OCI-LY1 (cell line): ENCODE data around the gene SHROOM2.

ENCODE experiments used
- H2AFZ ChIP-seq: fragments of 200-600 bp; sonication (generic), shearing (Covaris generic); 2 replicates; pipeline ENCODE4 v1.6.0; 2014; ENCODE audit warnings: antibody characterized with exemption, mild to moderate bottlenecking, low read length
- H3F3A ChIP-seq: fragments of 200-600 bp; sonication (generic), shearing (Covaris generic); 2 replicates; pipeline ENCODE4 v1.6.0; 2014; ENCODE audit warnings: mild to moderate bottlenecking, antibody characterized with exemption, low read length, moderate library complexity; ENCODE audit not compliant: insufficient read depth
- H3K27ac ChIP-seq: fragments of 200-600 bp; sonication (generic); 2 replicates; pipeline ENCODE4 v1.5.1; 2014; ENCODE audit warnings: low read length, mixed run types, mild to moderate bottlenecking, low read depth; ENCODE audit not compliant: poor library complexity, severe bottlenecking
- H3K27me3 ChIP-seq: fragments of 200-600 bp; sonication (generic); 2 replicates; pipeline ENCODE4 v1.6.0; 2014; ENCODE audit warnings: antibody characterized with exemption, mild to moderate bottlenecking, low read length, moderate library complexity; ENCODE audit not compliant: insufficient read depth
- H3K36me3 ChIP-seq: fragments of 200-600 bp; sonication (generic); 2 replicates; pipeline ENCODE4 v1.6.1; 2014; ENCODE audit warnings: mild to moderate bottlenecking, antibody characterized with exemption, low read length, moderate library complexity, mixed read lengths; ENCODE audit not compliant: insufficient read depth
- H3K4me1 ChIP-seq: fragments of 200-600 bp; sonication (generic); 2 replicates; pipeline ENCODE4 v1.5.1; 2014; ENCODE audit warnings: mild to moderate bottlenecking, low read length, moderate library complexity; ENCODE audit not compliant: insufficient read depth, severe bottlenecking
- H3K4me2 ChIP-seq: fragments of 200-600 bp; sonication (generic), shearing (Covaris generic); 2 replicates; pipeline ENCODE4 v1.6.1; 2014; ENCODE audit warnings: low read length
- H3K4me3 ChIP-seq: fragments of 200-600 bp; sonication (generic); 2 replicates; pipeline ENCODE4 v1.5.1; 2014; ENCODE audit warnings: low read length, low read depth, mild to moderate bottlenecking, mixed read lengths; ENCODE audit not compliant: poor library complexity, severe bottlenecking
- H3K79me2 ChIP-seq: fragments of 200-600 bp; shearing (Covaris generic); 2 replicates; pipeline ENCODE4 v1.6.1; 2016; ENCODE audit warnings: mixed run types, low read length, mixed read lengths; ENCODE audit not compliant: insufficient read depth
- H3K9ac ChIP-seq: fragments of 200-600 bp; sonication (generic), shearing (Covaris generic); 2 replicates; pipeline ENCODE4 v1.6.1; 2014; ENCODE audit warnings: mild to moderate bottlenecking, low read length, mixed read lengths
- H3K9me2 ChIP-seq: fragments of 200-600 bp; sonication (generic), shearing (Covaris generic); 2 replicates; pipeline ENCODE4 v1.6.1; 2014; ENCODE audit warnings: low read depth, mild to moderate bottlenecking, low read length, mixed read lengths
- H3K9me3 ChIP-seq: fragments of 200-600 bp; shearing (Covaris generic); 2 replicates; pipeline ENCODE4 v1.6.1; 2014; ENCODE audit warnings: low read length, mixed read lengths
- H4K20me1 ChIP-seq: fragments of 200-600 bp; sonication (generic), shearing (Covaris generic); 2 replicates; pipeline ENCODE4 v1.6.0; 2016; ENCODE audit warnings: mild to moderate bottlenecking, low read length; ENCODE audit not compliant: insufficient read depth
- CTCF ChIP-seq: fragments of 200-600 bp; sonication (generic), shearing (Covaris generic); IDR thresholded peaks from 2 replicates; pipeline ENCODE4 v1.5.1; 2017; ENCODE audit warnings: mild to moderate bottlenecking, antibody characterized with exemption, low read length, moderate library complexity, mixed read lengths
- EZH2 ChIP-seq: fragments of 200-600 bp; sonication (generic), shearing (Covaris generic); IDR thresholded peaks from 2 replicates; pipeline ENCODE4 v1.8.0; 2017; ENCODE audit warnings: borderline replicate concordance, mixed run types, mild to moderate bottlenecking, antibody characterized with exemption, low read length, moderate library complexity, mixed read lengths

Gene SHROOM2

GRCh38 chrX:9907645-9908387 lies 121.6 kb downstream of the SHROOM2 start:
- Histone ChIP-seq H3K4me1 (no peaks in the 10 kb centered on the region), H4K20me1 (no peaks in the 10 kb centered on the region), H3K9ac (no peak overlapping the region), H3K9me3 (no peaks in the 10 kb centered on the region), H3K9me2 (no peaks in the 10 kb centered on the region), H3K79me2 (no peaks in the 10 kb centered on the region), H3K36me3 (no peaks in the 10 kb centered on the region), H3F3A (no peaks in the 10 kb centered on the region), H3K27ac (no peak overlapping the region), H3K4me3 (no peak overlapping the region), H3K4me2 (no peak overlapping the region), H3K27me3 (no peaks in the 10 kb centered on the region), H2AFZ (no peak overlapping the region)
- TF ChIP-seq EZH2 = no peak
- TF ChIP-seq CTCF = no peak

- no peak overlapping the region for H3K4me2 ChIP-seq
- no peaks in the 10 kb centered on the region for H3K9me2 ChIP-seq
- H3K9ac ChIP-seq = no peak overlapping the region
- H3K4me1 ChIP-seq = no peaks in the 10 kb centered on the region
- no peaks in the 10 kb centered on the region for H3K36me3 ChIP-seq
- H3K9me3 ChIP-seq = no peaks in the 10 kb centered on the region
- TF ChIP-seq EZH2 (no peak), CTCF (no peak)
- no peak overlapping the region for H3K4me3 ChIP-seq
- no peaks in the 10 kb centered on the region for H3F3A ChIP-seq
- H3K27ac ChIP-seq = no peak overlapping the region
- no peaks in the 10 kb centered on the region for H3K79me2 ChIP-seq
- no peaks in the 10 kb centered on the region for H4K20me1 ChIP-seq
- no peaks in the 10 kb centered on the region for H3K27me3 ChIP-seq
- H2AFZ ChIP-seq = no peak overlapping the region
These were observed 123.0 kb downstream of the SHROOM2 start for GRCh38 chrX:9909254-9909653.

- Histone ChIP-seq H3K4me1 (no peaks in the 10 kb centered on the region), H4K20me1 (no peaks in the 10 kb centered on the region), H2AFZ (no peak overlapping the region), H3K79me2 (no peaks in the 10 kb centered on the region), H3K4me3 (no peak overlapping the region), H3K27me3 (no peaks in the 10 kb centered on the region), H3K9me3 (no peaks in the 10 kb centered on the region), H3K27ac (no peak overlapping the region), H3K9me2 (no peaks in the 10 kb centered on the region), H3K9ac (no peak overlapping the region), H3K36me3 (no peaks in the 10 kb centered on the region), H3F3A (no peaks in the 10 kb centered on the region), H3K4me2 (no peak overlapping the region)
- TF ChIP-seq EZH2 (no peak), CTCF (no peak)
These were observed 125.3 kb downstream of the SHROOM2 start for GRCh38 chrX:9911487-9911886.
